ENCODE data around the gene PRKG1.
"Not testable (repeated sequence)": the region's sequence is repeated elsewhere in the genome, so short reads cannot be mapped to it uniquely, and the experiment has no call there.

Gene PRKG1

DNA sequence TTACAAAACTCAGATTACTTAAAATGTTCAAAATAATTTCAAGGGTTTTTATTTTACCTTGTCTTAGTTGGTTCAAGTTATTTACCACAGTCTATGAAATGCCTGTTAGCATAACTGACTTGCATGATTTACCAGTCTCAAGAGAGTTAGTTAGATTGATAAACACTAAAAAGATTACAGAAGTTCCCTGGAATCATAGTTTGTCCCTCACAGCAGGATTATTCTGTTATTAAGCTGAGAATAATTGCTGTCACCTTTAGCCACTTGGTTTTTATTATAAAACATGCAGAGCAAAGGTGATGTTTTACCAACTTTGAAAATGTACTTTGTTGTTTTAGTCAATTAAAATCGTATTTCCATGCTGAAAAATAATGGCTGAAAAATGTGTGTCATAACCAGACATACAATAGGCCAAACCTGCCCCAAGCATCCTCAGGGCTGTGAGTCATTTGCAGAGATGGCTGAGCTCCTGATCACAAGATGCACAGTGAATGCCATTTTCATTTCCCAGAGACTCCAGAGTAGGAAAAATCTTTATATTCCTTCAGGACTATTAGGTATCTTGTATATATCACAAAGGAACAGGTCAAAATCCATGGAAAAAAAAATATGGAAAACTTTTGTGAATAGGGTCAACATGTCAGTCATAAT, 1152.0 kb downstream of the PRKG1 start:
- no peak for DNase-seq (ENCODE audit: low read depth)

DNA sequence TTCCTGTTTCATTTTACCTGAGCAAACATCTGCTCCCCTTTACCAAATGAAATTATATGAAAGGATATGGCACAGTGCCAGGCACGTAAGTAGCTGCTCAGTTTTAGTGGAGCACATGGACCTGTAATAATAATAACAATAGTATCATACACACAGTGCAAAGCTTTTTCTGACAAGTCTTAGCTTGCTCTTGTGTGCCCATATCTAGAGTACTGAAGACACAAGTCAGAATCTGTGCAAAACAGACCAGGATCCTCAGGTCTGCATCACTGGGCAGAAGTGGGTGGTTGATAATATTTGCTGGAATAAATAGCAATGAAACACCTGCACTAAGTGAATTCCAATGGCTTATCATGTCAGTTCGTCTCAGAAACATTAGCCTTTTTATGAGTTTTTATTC, 1154.3 kb downstream of the PRKG1 start:
- DNase-seq (ENCODE audit: low read depth) = no peak

DNA sequence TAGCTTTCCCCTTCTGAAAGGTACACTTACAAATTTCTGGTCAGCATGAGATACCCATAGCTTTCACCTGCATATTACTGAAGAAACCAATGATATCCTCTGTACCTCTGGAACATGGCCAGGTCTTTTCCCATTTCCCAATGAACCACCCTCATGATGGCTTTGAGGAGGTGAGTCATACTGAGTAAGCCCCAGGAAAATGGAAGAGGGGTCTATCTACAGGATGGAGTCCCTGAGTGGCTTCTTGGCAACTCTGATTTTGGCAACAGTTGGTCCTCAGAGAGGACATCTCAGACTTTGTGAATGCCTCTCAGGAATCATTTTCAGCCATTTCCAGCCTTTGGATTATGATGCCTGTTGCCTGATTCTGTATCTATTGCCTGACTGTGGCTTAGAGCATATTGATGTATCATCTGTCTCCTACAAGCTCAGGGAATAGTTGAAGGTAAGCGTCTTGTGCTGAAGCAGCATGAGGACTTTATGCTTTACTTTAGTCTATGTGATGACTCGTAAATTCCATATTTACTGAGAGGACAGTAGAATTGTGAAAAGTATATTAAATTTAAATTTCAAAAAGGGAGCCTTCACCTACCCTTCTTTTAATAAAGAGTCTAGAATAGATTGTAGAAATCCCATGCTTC, 1155.1 kb downstream of the PRKG1 start:
- DNase-seq (ENCODE audit: low read depth) = no peak

DNA sequence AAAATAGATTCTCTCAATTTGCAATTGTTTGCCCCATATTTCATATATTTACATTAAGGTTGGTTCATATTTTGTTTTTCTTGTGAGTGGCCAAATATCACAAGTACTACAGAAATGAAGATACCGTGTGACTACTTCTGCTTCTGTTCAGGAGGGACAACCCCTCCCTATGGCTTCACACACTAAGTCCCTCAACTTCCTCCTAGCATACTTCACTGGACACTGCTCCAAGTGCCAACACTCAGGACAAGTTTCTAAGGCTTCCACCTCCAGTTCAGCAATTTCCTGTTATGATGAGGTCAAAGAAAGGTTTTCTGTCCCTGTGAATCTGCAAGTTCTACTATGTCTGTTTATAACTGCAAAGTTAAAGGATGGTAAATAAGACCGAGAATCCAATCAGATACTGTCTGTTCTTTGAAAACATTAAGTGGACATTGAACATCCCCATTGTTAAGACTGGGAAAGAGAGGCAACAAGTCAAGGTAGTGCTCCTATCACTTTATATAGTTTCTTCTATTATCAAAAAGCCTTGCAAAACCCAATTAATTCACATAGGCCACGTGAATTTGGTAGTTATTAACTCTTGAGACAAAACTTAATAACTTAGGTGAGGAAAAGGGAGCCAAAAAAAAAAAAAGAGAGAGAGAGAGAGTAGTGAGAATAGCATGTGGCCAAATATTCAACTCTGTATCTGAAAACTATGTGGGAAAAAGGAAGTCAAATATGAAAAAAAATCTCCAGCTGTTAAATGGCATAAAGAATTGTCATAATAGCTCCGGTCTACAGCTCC, 1158.5 kb downstream of the PRKG1 start:
- no peak for DNase-seq (ENCODE audit: low read depth)

DNA sequence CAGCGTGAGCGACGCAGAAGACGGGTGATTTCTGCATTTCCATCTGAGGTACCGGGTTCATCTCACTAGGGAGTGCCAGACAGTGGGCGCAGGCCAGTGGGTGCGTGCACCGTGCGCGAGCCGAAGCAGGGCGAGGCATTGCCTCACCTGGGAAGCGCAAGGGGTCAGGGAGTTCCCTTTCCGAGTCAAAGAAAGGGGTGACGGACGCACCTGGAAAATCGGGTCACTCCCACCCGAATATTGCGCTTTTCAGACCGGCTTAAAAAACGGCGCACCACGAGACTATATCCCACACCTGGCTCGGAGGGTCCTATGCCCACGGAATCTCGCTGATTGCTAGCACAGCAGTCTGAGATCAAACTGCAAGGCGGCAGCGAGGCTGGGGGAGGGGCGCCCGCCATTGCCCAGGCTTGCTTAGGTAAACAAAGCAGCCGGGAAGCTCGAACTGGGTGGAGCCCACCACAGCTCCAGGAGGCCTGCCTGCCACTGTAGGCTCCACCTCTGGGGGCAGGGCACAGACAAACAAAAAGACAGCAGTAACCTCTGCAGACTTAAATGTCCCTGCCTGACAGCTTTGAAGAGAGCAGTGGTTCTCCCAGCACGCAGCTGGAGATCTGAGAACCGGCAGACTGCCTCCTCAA, 1159.2 kb downstream of the PRKG1 start:
- DNase-seq (ENCODE audit: low read depth) = not testable (repeated sequence)

DNA sequence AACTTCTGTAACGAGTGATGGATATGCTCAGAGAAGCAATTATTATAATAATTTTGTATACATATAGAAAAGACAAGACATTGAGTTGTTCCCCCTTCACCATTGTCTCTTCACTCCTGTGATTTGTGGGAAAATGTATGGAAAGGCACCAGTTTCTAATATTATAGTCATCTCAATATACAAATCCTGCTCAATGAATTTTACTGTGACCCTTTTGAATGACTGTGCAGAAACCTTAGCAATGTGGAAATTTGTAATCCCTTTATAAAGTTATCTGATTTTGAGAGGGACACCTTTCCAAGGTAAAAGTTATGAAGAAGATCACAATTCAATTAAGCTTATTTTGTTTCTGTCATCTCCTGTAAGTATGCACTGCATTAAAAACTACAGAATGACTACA, 1165.5 kb downstream of the PRKG1 start:
- no peak for DNase-seq (ENCODE audit: low read depth)

DNA sequence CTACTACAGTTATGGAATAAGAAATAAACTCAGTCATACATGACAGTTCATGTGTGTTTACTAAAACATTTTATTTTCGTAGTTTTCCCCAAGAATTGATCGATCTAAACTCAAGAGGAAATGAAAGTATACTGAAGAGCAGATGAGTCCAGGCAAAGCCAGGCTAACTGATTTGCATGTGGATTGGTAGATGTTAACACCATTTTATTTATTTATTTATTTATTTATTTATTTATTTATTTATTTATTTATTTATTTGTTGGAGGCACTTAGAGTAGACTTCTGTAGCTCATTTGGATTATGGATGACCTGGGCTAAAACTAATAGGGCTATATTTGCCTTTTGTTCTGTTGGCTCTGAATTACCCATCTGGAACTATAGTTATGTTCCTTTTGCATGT, 1171.3 kb downstream of the PRKG1 start:
- DNase-seq (ENCODE audit: low read depth) = no peak

DNA sequence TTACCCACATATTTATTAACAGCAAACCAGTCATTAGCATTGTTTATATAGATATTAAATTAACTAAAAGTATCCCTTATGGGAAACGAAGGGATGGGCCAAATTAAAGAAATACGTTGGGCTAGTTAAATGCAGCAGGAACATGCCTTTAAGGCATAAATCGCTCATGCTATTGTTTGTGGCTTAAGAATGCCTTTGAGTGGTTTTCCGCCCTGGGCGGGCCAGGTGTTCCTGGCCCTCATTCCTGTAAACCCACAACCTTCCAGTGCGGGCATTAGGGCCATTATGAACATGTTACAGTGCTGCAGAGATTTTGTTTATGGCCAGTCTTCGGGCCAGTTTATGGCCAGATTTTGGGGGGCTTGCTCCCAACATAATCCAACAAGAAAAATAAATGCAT, 1173.6 kb downstream of the PRKG1 start:
- DNase-seq (ENCODE audit: low read depth) = not testable (repeated sequence)

DNA sequence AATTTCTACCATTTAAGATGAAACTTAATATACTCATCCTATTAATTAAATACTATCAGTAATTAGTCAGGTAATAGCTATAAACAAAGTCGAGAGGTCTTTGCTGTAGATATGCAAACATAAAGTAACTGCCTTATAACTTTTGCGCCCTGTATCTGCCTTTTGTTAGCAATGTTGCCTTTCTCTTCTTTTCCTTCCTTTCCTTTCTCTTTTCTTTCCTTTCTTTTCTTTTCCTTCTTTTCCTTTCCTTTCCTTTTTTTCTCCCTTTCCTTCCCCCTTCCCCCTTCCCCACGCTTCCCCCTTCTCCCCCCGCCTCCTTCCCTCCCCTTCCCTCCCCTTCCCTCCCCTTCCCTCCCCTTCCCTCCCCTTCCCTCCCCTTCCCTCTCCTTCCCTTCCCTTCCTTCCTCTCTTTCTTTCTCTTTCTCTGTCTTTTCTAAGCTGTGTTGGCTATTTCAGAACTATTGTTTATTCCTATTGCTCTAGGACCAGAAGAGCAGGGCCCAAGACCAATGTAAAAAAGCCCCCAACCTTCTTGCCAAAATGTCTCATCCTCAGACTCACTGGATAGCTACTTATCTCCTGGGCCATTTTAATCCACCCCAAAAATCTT, 1174.5 kb downstream of the PRKG1 start:
- DNase-seq (ENCODE audit: low read depth) = no peak

DNA sequence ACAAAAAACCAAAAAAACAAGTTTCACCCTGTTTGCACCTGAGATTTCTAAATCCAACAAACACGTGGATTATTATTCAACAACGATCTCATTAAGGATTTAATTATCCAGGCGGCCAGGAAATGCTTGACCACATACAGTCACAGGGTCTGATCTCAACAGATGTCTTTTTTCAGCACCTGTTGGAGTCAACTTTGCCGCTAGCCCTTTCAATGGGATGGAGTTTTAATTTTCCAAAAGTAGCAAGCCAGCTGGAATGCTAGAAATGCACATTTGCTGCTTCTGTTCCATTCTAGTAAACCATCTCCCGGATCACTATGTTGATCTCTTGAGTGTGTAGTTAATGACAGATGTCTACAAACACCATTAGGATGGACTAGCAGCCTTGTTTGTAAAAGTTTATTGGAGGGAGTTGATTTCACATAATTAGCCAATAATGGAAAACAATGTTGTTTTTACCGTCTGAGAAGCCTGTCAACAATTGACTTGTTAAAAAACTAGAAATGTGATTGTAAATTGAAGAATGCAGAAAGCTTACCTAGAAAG, 1175.6 kb downstream of the PRKG1 start:
- DNase-seq (ENCODE audit: low read depth) = no peak

DNA sequence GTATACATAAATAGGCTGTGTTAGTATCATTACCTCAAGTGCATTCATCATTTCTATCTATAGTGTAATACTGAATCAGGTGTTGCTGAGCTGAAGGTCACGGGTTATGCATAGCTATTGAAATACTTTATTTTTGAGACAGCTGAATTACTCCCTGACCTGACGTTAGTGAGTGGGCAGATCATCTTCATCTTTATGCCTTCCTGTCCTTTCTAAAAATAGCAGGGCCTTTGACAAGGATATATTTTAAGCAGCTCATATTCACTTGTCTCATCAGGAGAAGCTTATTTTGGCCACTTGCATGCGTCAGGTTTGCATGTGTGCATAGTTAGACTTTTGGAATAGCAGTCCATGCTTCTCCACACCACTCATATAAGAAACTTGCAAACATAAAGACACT, 1176.2 kb downstream of the PRKG1 start:
- DNase-seq (ENCODE audit: low read depth) = no peak

DNA sequence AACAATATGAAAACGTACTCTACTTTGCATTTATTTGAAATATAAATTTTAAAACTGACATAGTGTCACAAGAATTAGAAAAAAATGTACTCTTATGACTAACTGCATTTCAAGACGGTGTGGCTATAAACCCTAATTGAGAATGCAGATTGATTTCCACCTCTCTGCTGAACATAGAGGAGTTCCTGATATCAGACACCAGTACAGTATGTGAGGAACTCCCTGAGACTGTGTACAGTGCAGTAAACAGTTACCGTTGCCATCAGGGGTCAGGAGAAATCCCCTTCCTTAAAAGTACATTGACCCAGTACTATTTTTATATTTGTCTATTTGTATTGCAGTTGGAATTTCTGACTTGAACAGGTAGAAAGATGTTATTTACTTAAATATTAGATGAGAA, 1178.0 kb downstream of the PRKG1 start:
- no peak for DNase-seq (ENCODE audit: low read depth)

DNA sequence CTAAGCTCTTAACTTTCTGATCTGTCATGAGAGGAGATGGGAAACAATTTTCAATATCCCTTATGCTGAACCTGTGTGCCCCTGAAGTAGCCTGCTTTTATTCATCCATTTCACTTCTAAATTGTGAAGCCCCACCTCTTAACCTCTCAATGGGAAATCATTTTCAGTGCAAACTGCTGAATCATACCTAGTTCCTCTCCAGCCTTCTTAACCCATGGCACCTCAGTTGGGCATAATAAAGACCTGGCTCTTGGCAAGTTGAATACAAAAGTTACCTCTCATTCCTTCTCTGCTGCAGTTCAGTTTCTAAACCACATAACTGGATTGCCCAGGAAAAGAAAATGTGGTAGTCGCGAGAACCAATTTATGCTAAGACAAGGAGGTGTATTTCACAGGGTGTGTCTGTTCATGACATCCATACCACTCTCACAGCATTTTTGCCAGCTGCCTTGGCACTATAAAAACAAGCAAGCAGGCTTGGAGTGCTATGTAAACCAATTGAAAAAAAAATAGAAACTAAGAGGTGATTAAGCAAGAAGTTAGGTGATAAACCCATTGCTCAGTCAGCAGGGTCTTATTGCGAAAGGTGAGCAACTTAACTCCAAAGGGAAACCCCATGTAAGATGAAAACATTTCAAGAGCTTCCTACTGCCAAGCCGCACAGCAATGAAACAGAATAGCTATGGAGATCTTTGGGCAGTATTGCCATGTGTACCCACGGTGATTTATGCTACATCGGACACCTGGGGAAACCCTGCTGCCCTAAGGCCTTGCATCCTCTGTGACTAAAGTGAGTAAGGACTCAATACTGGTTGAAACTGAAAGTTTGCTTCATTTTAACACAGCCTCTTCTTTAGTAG, 1182.8 kb downstream of the PRKG1 start:
- DNase-seq (ENCODE audit: low read depth) = no peak

DNA sequence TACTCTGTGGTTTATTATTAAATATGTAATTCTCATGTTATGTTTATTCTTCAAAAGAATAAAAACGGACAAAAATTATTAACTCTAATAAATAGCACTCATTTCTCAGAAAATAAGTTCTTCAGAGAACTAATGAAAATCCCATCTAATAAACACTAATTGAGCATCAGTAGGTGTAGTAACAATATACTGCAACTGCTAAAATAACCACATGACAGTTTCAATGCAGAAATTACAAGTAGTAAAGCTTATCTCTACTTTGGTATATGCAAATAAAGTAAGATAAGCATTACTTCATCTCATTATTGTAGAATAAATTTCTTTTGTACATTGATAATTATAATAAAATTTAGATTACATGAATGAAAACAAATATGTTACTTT, 1183.4 kb downstream of the PRKG1 start:
- DNase-seq (ENCODE audit: low read depth) = no peak

DNA sequence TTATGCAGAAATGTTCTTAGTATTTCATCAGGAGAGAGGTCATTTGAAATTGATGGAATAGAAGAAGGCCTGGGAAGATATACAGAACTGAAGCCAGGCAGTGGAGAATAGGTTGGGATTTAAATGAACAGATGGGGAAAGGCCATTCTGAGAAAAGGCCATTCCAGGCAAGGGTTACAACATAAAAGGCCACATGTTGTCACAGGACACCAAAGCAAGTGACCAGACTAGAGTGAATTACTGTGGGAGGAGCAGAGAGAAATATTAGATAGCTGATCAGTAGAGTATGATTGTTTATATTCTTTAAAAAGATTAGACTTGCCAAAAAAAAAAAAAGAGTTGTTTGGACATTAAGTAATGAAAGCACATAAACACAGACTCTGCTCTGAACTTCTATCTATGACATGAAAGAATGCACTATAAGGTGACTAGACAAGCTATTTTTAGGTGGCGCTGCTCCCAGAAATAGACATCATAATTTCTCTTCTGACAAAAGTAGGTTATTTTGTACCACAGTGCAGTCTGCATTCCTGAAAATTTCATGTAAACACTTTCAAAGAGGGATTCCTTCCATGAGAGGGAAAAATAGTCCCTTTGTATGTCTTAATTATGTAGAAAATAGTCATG, 1184.6 kb downstream of the PRKG1 start:
- DNase-seq (ENCODE audit: low read depth) = no peak

DNA sequence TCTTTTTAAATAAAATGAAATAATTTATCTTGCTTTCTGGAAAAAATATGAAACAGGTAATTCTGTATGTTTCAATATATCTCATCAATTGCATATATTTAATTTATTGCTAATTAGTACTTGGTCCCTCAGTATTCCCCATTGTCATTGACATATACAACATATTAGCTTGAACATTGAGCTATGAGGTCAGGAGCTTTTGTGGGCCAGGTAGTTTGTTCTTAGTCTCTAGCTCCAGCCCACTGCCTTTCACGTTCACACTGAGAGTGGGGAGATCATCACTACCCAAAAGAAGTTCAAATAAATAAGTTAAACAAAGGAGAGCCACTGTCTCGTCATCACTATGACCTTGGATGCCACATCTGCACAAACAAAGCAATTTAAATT, 1185.1 kb downstream of the PRKG1 start:
- no peak for DNase-seq (ENCODE audit: low read depth)

DNA sequence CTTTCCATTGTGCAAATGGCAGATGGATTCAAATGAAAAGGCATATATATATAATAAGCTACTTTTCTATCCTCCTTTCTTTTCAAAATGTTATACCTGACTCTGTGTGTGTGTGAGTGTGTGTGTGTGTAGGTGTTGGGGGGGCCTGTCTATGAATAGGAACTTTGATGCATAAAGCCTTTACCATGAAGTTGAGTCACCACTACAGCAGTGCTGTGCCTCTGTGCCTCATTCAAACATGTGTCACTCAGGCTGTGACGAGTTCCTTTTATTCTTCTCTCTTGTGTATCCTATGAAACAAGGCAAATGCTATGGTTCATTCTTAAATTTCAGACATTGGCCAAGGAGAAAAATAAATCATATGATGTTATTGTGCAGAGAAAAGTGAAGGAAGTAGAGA, 1187.1 kb downstream of the PRKG1 start:
- no peak for DNase-seq (ENCODE audit: low read depth)

DNA sequence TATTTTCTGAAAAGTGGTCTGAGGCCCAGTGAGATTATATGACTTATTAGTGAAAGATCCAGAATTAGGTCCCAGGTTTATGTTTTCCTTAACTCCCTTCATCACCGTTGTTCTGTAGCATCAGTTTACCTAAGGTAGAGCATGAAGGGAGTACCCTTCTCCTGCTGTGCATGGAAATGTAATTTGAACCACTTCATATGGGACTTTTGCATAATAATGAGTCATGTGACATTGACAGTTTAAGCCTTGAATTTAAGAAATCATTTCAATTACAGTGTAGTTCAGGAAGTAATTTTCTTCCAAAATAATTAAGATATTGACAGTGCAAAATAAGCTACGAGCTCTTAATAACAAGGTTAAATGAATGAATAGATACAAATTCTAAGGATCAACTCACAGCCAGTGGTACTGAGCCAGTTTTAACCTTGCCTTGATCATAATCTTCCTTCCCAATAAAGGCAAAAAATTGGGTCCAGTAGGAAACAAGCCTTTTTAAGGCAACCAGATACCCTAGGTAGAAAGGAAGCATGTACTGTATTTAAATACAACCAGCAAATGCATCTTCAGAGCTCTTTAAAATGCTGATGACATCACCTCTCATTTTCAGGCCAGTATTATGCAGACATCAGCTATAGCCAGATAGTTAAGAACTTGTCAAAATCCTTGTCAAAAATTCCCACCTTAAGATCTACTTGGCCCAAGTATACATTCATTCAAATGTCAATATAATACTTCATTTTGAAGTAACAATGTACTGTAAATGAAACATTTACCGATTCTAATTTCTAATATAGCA, 1191.0 kb downstream of the PRKG1 start:
- no peak for DNase-seq (ENCODE audit: low read depth)

DNA sequence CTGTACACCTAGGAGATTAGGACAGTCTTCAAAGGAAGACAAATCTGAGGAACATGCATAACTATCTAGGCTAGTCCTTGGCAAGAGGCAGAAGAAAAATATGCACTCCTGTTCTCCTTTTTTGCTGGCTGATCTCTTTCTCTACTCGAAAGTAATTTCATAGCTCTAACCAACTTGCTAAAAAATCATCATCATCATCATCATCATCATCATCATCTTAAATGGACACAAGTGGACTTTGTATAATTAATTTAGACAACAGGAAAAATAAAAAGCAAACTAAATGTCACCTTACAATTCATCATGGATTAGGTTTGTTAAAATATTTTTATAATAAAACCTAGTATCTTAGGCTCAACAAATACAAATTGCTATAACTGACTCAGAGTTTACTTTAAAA, 1192.6 kb downstream of the PRKG1 start:
- DNase-seq (ENCODE audit: low read depth) = no peak

DNA sequence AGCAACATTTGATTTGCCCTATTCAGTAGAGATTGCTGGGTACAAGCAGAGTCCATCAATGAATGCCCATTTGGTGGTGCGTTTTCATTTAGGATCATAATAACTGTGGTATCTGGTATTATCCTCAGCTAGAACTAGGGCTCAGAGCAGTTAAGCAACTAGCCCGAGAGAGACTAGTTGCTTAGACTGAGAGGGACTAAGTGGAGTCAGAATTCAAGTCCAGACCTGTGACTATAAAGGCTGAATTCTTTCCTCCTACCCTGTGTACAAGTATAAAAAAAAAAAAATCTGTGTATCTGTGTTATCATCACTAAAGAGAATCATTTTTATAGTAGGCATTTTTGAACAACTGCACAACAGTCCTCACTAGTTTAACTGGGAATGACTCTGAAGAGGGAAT, 1194.5 kb downstream of the PRKG1 start:
- DNase-seq (ENCODE audit: low read depth) = no peak
